Measurements from ENCODE around the gene PARVG.

Gene PARVG

GRCh38 chr22:44173154-44173553, 7.6 kb upstream of the PARVG start:
- Histone ChIP-seq H4K20me1 (ENCODE audit: control insufficient read depth, insufficient read depth, low read depth, low read length) (no peaks in the 10 kb centered on the region), H3K36me3 (ENCODE audit: control insufficient read depth, low read length) (no peaks in the 10 kb centered on the region), H3K27ac (ENCODE audit: low read depth, low read length) (no peak overlapping the region), H3K9me3 (ENCODE audit: control insufficient read depth, insufficient read depth, low read length) (no peaks in the 10 kb centered on the region), H3K4me1 (ENCODE audit: control insufficient read depth, low read length) (peaks cover 6% of the 10 kb centered on the region), H3K4me2 (ENCODE audit: low read length) (no peak overlapping the region), H3K27me3 (ENCODE audit: control insufficient read depth, low read length) (no peaks in the 10 kb centered on the region), H3F3A (ENCODE audit: control insufficient read depth, insufficient read depth) (no peaks in the 10 kb centered on the region), H3K9me2 (replicated peaks; ENCODE audit: control insufficient read depth, low read length) (no peaks in the 10 kb centered on the region), H3K4me3 (ENCODE audit: low read length) (no peak overlapping the region), H3K79me2 (ENCODE audit: control insufficient read depth, low read length) (no peaks in the 10 kb centered on the region)
- TF ChIP-seq EZH2phosphoT487 (IDR thresholded peaks at IDR 0.05; ENCODE audit: borderline replicate concordance, low read length) (no peak), CTCF (IDR thresholded peaks at IDR 0.05; ENCODE audit: low read depth, low read length, poor library complexity, severe bottlenecking) (no peak)

GRCh38 chr22:44175676-44176075, 5.0 kb upstream of the PARVG start:
- Histone ChIP-seq H3K27me3 (ENCODE audit: control insufficient read depth, low read length) (peaks cover 17% of the 10 kb centered on the region), H3K36me3 (ENCODE audit: control insufficient read depth, low read length) (no peaks in the 10 kb centered on the region), H3K4me2 (ENCODE audit: low read length) (no peak overlapping the region), H3K9me2 (replicated peaks; ENCODE audit: control insufficient read depth, low read length) (no peaks in the 10 kb centered on the region), H3K4me1 (ENCODE audit: control insufficient read depth, low read length) (peaks cover 8% of the 10 kb centered on the region), H4K20me1 (ENCODE audit: control insufficient read depth, insufficient read depth, low read depth, low read length) (no peaks in the 10 kb centered on the region), H3K4me3 (ENCODE audit: low read length) (no peak overlapping the region), H3K27ac (ENCODE audit: low read depth, low read length) (no peak overlapping the region), H3K9me3 (ENCODE audit: control insufficient read depth, insufficient read depth, low read length) (no peaks in the 10 kb centered on the region), H3K79me2 (ENCODE audit: control insufficient read depth, low read length) (no peaks in the 10 kb centered on the region), H3F3A (ENCODE audit: control insufficient read depth, insufficient read depth) (no peaks in the 10 kb centered on the region)
- TF ChIP-seq CTCF (IDR thresholded peaks at IDR 0.05; ENCODE audit: low read depth, low read length, poor library complexity, severe bottlenecking) (no peak), EZH2phosphoT487 (IDR thresholded peaks at IDR 0.05; ENCODE audit: borderline replicate concordance, low read length) (no peak)

GRCh38 chr22:44179196-44179988, 1.3 kb upstream of the PARVG start:
- no peaks in the 10 kb centered on the region for H3F3A ChIP-seq (ENCODE audit: control insufficient read depth, insufficient read depth)
- no peak overlapping the region for H3K4me2 ChIP-seq (ENCODE audit: low read length)
- no peak overlapping the region for H3K4me3 ChIP-seq (ENCODE audit: low read length)
- no peaks in the 10 kb centered on the region for H3K79me2 ChIP-seq (ENCODE audit: control insufficient read depth, low read length)
- H3K4me1 ChIP-seq (ENCODE audit: control insufficient read depth, low read length) = peaks cover 32% of the 10 kb centered on the region
- no peak for TF ChIP-seq EZH2phosphoT487 (IDR thresholded peaks at IDR 0.05; ENCODE audit: borderline replicate concordance, low read length)
- TF ChIP-seq CTCF (IDR thresholded peaks at IDR 0.05; ENCODE audit: low read depth, low read length, poor library complexity, severe bottlenecking) = no peak
- H3K27ac ChIP-seq (ENCODE audit: low read depth, low read length) = no peak overlapping the region
- H4K20me1 ChIP-seq (ENCODE audit: control insufficient read depth, insufficient read depth, low read depth, low read length) = no peaks in the 10 kb centered on the region
- H3K9me3 ChIP-seq (ENCODE audit: control insufficient read depth, insufficient read depth, low read length) = no peaks in the 10 kb centered on the region
- peaks cover 39% of the 10 kb centered on the region for H3K27me3 ChIP-seq (ENCODE audit: control insufficient read depth, low read length)
- H3K9me2 ChIP-seq (replicated peaks; ENCODE audit: control insufficient read depth, low read length) = no peaks in the 10 kb centered on the region
- no peaks in the 10 kb centered on the region for H3K36me3 ChIP-seq (ENCODE audit: control insufficient read depth, low read length)
